Measurements from ENCODE around the gene INSRR.
A peak's percentile ranks its signal among the peaks of the same experiment; 100 is the strongest.

INSRR gene

DNA sequence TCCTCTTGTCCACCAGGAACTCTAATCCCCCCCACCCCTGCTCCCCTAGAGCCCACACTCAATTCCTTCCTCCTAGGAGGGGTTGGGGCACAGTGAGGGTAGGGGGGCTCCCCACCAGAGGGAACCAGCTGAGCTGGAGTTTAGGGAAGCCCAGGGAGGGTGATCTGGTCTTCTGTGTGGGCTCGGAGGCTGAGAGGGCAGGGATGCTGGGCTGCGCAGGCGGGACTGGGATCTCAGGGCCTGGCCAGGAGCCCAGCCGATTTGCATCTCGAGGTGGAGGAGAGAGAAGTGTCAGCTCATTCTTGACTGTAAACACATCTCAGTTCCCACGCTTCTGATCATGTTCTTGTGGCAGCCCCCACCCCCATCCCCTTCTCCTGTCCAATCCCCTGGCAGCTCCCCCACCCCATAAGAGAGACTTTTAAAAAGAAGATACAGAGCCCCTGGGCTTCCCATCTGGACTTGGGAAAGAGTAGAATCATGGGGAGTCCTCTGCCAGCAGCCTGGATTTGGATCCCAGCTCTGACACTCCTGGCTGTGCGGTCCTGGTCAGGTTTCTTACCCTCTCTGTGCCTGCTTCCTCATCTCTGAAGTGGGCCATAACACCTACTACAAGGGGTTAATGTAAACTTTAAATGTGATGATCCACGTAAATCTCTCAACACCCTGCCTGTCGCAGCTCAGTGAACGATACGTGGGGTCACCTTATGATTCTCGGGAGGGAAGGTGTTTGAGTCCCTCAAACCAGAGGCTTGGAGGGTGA is 41.2 kb upstream of the INSRR start:
- no peak for DNase-seq (ENCODE audit: low read depth)
- H3K4me3 ChIP-seq (ENCODE audit: low read depth, low read length), result no peak overlapping the region
- TF ChIP-seq, protein P1, sequence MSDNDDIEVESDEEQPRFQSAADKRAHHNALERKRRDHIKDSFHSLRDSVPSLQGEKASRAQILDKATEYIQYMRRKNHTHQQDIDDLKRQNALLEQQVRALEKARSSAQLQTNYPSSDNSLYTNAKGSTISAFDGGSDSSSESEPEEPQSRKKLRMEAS (IDR thresholded peaks at IDR 0.05; ENCODE audit: low read depth, low read length), result no peak
- TF ChIP-seq, protein P2, sequence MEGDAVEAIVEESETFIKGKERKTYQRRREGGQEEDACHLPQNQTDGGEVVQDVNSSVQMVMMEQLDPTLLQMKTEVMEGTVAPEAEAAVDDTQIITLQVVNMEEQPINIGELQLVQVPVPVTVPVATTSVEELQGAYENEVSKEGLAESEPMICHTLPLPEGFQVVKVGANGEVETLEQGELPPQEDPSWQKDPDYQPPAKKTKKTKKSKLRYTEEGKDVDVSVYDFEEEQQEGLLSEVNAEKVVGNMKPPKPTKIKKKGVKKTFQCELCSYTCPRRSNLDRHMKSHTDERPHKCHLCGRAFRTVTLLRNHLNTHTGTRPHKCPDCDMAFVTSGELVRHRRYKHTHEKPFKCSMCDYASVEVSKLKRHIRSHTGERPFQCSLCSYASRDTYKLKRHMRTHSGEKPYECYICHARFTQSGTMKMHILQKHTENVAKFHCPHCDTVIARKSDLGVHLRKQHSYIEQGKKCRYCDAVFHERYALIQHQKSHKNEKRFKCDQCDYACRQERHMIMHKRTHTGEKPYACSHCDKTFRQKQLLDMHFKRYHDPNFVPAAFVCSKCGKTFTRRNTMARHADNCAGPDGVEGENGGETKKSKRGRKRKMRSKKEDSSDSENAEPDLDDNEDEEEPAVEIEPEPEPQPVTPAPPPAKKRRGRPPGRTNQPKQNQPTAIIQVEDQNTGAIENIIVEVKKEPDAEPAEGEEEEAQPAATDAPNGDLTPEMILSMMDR (IDR thresholded peaks at IDR 0.05; ENCODE audit: low read depth, low read length), result no peak
- TF ChIP-seq POLR2A (IDR thresholded peaks at IDR 0.05; ENCODE audit: extremely low read depth, insufficient read length), result no peak

DNA sequence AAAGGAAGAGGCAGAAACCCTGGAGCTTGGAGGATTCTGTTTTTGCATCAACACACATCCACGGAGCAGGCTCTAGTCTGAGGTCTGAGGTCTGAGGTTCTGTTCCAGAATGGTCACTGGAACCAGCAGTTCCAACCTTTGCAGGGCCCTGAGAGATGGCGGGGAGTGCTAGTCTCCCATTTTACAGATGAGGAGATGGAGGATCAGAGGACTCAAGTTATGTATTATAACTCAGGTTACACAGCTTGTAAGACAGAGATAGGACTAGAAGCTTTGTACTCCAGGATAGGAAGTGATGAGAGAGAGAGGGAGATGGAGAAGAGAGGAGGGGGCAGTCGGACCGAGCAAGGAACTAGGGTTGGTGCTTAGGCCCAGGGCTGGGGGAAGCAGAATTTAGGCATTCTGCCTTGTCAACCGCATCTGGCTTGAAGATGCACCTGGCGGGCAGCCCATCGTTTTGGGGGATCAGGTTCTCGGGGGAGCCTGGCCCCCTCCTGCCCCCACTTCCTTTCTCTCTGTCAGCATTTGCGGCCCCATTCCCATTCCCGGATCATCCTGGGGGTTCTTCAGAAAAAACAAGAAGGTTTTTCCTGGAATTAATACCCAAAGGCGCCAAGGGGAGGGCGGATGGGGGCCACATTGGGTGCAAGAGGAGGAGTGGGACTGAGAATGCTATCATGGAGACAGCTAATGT is 40.2 kb upstream of the INSRR start:
- no peak overlapping the region for H3K4me3 ChIP-seq (ENCODE audit: low read depth, low read length)
- TF ChIP-seq, protein P1 (IDR thresholded peaks at IDR 0.05; ENCODE audit: low read depth, low read length), result no peak
- TF ChIP-seq MYC (IDR thresholded peaks at IDR 0.05; ENCODE audit: low read depth, low read length), result no peak
- TF ChIP-seq POLR2A (IDR thresholded peaks at IDR 0.05; ENCODE audit: extremely low read depth, insufficient read length), result no peak
- TF ChIP-seq, protein P2 (IDR thresholded peaks at IDR 0.05; ENCODE audit: low read depth, low read length), result no peak
- DNase-seq (ENCODE audit: low read depth), result no peak

DNA sequence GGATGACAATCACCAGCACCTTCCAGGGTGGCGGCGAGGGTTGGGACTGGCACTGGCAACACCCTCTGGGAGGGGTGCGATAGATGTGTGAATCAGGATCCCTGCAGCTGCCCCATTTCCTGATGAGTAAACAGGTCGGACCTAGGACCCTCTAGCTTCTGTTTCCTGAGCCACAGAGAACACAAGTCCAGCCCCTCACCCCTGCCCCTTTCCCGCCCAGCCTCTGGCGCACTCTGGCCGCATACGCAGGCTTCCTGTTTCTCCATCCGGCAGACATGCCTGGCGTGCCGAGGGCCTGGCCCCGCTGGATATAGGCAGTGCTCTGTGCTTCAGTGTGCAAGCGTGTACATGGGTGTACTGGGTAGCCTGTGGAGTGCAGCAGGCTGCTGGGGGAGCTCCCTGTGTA is 39.2 kb upstream of the INSRR start:
- TF ChIP-seq, protein P2 (IDR thresholded peaks at IDR 0.05; ENCODE audit: low read depth, low read length), result no peak
- no peak for TF ChIP-seq MYC (IDR thresholded peaks at IDR 0.05; ENCODE audit: low read depth, low read length)
- no peak for TF ChIP-seq POLR2A (IDR thresholded peaks at IDR 0.05; ENCODE audit: extremely low read depth, insufficient read length)
- TF ChIP-seq, protein P1 (IDR thresholded peaks at IDR 0.05; ENCODE audit: low read depth, low read length), result no peak
- DNase-seq (ENCODE audit: low read depth), result peak; percentile 64
- no peak overlapping the region for H3K4me3 ChIP-seq (ENCODE audit: low read depth, low read length)

DNA sequence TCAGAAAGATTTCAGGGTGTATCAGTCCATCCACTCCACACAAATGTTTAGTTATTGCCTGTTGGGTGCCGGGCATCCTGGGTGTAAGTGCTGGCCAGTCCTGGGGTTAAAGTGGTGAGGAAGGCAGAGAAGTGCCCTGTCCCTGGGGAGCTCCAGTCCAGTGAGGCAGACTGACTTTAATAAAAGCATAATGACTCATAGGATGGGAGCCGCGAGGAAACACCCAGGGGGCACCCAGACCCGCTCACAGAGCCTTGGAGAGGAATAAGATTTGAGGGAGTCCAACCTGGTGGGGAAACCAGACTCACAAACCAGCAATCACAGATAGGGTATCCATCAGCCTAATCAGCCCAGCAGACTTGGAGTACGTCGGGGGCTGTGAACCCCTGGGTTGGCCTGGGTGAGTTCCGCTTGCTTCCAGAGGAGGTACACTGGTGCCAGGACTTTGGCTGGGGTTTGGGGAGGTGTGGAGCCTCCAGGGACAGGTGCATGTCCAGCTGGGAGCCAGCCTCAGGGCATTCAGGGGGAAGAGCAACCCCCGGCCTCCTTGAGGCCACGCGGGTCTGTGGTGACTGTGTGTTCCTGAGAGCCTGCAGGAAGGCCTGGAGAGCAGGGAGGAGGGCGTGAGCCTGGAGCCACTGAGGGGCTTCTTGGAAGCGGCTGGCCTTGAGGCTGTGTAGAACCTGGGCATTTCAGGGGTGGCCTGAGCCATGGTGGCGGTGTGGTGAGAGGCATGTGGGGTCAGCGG is 38.3 kb upstream of the INSRR start:
- H3K4me3 ChIP-seq (ENCODE audit: low read depth, low read length), result no peak overlapping the region
- DNase-seq (ENCODE audit: low read depth), result peak; percentile 74
- TF ChIP-seq, protein P2 (IDR thresholded peaks at IDR 0.05; ENCODE audit: low read depth, low read length), result no peak
- TF ChIP-seq, protein P1 (IDR thresholded peaks at IDR 0.05; ENCODE audit: low read depth, low read length), result no peak
- TF ChIP-seq MYC (IDR thresholded peaks at IDR 0.05; ENCODE audit: low read depth, low read length), result no peak

DNA sequence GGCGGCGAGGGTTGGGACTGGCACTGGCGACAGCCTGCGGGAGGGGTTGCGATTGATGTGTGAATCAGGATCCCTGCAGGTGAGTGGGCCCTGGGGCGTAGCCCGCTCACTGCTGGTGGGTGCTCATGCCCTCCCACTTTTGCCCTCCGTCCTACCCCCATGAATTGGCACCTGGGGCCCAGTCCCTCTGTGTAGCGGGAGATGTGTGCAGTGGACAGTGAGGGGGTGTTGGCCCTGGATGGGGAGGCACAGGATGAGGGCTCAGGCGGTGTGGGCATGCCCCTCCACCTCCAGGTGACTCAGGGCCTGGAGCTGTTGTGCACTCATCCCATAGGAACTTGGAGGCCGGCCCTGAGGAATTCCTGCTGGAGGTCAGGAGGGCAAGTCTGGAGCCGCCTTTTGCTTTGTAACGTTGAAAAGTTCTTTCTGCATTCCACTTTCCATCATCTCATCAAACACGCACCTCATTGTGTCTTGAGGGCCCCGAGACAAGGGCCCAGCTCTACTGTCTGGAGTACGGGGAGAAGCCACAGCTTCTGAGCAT is 37.6 kb upstream of the INSRR start:
- H3K4me3 ChIP-seq (ENCODE audit: low read depth, low read length), result no peak overlapping the region
- TF ChIP-seq MYC (IDR thresholded peaks at IDR 0.05; ENCODE audit: low read depth, low read length), result no peak
- TF ChIP-seq POLR2A (IDR thresholded peaks at IDR 0.05; ENCODE audit: extremely low read depth, insufficient read length), result no peak
- TF ChIP-seq, protein P2 (IDR thresholded peaks at IDR 0.05; ENCODE audit: low read depth, low read length), result no peak
- TF ChIP-seq, protein P1 (IDR thresholded peaks at IDR 0.05; ENCODE audit: low read depth, low read length), result no peak

More for the DNA sequence above, 37.6 kb upstream of the INSRR start:
- DNase-seq (ENCODE audit: low read depth), result no peak
